ENCODE data around the gene CACNB1.

The CACNB1 gene

DNA sequence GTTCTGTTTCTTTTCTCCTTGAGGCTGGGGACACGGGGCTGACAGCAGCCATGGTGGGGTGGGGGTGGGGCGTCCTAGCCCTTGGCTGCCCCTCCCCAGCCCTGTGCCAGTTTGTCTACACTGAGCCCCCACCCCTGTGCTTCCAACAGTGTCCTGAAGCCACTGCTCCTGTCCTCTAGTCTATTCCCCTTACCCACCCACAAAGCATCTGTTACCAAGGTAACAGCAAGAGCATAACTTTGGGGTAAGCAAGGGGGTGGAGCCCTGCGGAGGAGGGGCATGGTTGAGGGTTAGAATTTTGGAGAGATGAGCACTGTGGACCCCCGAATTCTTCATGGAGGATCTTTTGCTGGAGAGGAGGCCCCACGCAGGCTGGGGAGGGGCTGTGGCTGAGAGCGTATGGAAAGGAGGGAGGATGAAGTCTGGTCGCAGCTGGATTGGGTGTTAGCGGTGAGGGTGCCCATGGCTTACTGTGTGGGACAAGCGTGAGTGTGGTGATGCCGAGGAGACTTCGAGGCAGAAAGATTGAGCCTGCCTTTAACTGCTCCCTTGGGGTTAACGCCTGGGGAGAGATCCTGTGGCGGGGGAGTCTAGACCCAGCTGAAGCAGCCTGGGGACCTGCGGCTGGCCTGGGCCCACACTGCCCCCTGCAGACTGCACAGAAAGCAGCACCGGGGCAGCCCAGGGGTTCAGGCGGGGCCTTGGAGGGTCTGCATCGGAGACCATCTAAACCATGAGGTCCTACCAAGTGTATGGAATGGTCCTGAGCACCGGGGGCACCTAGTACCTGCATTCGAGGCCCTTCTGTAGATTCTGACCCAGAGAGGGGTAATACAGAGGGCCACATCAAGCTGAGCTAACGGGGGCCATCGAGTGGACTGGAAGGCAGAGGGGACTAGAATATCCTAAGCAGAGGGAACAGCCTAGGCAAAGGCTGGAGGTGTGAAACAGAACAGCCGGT lies 34.4 kb upstream of the CACNB1 start:
- peak; percentile 48 for DNase-seq (ENCODE audit: low read depth)
- peak overlapping the region; percentile 1; the same call in 1 of the 2 replicates for H3K4me3 ChIP-seq (ENCODE audit: low read length)
- peak; percentile 68 for TF ChIP-seq CTCF (conservative IDR thresholded peaks at IDR 0.05; ENCODE audit: low read length)

DNA sequence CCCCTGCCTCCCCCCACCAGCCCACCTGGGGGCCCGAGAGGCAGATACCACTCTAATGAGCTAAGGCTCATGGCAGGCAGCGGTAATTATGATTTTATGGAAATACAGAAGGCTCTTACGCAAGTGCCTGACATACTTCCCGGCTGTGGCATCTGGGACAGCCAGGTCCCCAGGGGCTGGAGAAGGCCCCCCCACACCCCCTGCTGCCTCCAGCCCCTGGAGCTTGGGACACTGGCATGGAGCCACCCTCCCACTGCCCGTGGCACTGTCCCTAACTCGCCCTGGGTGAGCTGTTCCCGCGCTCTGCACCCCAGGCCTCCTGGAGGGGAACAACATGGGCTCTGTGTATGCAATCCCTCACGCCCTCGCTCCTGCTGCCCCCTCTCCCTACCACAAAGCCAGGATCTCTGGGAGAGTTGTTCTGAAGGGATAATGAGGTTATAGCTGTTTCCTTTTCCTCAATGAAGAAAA lies 33.7 kb upstream of the CACNB1 start:
- no peak overlapping the region for H3K4me3 ChIP-seq (ENCODE audit: low read length)
- peak; percentile 25 for DNase-seq (ENCODE audit: low read depth)
- TF ChIP-seq CTCF (conservative IDR thresholded peaks at IDR 0.05; ENCODE audit: low read length), result no peak

DNA sequence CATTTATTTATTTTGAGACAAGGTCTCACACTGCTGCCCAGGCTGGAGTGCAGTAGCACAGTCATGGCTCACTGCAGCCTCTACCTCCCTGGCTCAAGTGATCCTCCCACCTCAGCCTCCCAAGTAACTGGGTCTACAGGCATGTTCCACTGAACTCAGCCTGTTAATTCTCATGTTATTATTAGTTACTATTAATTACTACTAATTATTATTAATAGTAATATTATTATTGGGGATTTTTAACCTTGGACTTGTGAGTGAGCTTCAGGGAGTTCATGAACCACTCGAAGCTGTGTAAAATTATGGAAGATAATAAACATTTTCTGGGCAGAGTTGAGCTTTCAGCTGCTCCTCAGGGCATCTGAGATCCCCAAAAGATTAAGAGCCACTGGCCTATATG lies 32.9 kb upstream of the CACNB1 start:
- no peak for DNase-seq (ENCODE audit: low read depth)
- TF ChIP-seq CTCF (conservative IDR thresholded peaks at IDR 0.05; ENCODE audit: low read length), result no peak
- no peak overlapping the region for H3K4me3 ChIP-seq (ENCODE audit: low read length)

GRCh38 chr17:39229274-39229913 lies 31.9 kb upstream of the CACNB1 start:
- DNase-seq (ENCODE audit: low read depth), result peak; percentile 58
- TF ChIP-seq CTCF (conservative IDR thresholded peaks at IDR 0.05; ENCODE audit: low read length), result no peak
- no peak overlapping the region for H3K4me3 ChIP-seq (ENCODE audit: low read length)

DNA sequence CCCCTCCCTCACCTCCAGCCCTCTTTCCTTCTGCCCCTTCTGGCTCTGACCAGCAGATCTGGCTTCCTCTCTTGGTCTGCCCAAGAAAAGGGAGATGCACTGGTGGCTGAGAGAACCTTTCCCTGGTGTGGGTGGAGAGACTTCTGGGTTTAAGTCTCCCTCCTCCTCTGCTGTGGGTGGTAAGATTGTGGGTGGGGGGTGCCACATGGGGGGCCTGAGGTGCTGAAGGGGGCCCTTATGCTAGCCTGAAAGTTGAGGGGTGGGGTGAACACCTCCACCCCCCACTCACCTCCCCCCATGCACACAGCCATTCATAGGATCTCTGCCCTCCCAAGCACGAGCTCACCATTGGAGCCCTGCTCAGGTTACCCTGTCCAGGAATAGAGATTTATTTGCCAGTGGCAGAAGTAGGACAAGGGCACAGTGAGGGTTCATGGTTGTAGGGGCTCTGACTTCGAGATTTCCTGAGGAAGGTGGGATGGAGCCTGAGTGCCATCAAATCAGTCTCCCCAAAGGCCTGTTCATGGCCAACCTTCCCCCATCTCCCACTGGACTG lies 30.0 kb upstream of the CACNB1 start:
- TF ChIP-seq CTCF (conservative IDR thresholded peaks at IDR 0.05; ENCODE audit: low read length), result no peak
- no peak for DNase-seq (ENCODE audit: low read depth)
- no peak overlapping the region for H3K4me3 ChIP-seq (ENCODE audit: low read length)

- no peak for DNase-seq (ENCODE audit: low read depth)
- H3K4me3 ChIP-seq (ENCODE audit: low read length), result peak overlapping the region; percentile 49
- no peak for TF ChIP-seq CTCF (conservative IDR thresholded peaks at IDR 0.05; ENCODE audit: low read length)
Measured at GRCh38 chr17:39225959-39226683, 28.7 kb upstream of the CACNB1 start.

All from AG10803 (cell line).